Endodermal cell (in vitro differentiated cells): ENCODE measurements around the gene THSD4. TPM values are rescaled to one million over a fixed set of nuclear protein-coding genes. Genes with fewer than 3 reads are reported as not detected.

Source experiments
- DNase-seq: peaks from one replicate; pipeline ENCODE4 v3.0.0-alpha.2; 2017
- H3K27ac ChIP-seq: 2 replicates; pipeline ENCODE4 v1.5.1; 2013; ENCODE audit warnings: mild to moderate bottlenecking, low read depth, low read length, moderate library complexity
- H3K27me3 ChIP-seq: 2 replicates; pipeline ENCODE4 v1.6.1; 2013; ENCODE audit warnings: mild to moderate bottlenecking, low read length, moderate library complexity; ENCODE audit not compliant: insufficient read depth, control insufficient read depth, poor library complexity, severe bottlenecking
- H3K36me3 ChIP-seq: 2 replicates; pipeline ENCODE4 v1.7.0; 2013; ENCODE audit warnings: mild to moderate bottlenecking, low read length, moderate library complexity; ENCODE audit not compliant: control insufficient read depth, insufficient read depth
- H3K4me1 ChIP-seq: one replicate; pipeline ENCODE4 v1.7.0; 2013; ENCODE audit warnings: low read length; ENCODE audit not compliant: control insufficient read depth, insufficient read depth
- H3K4me3 ChIP-seq: 2 replicates; pipeline ENCODE4 v1.5.1; 2013; ENCODE audit warnings: mild to moderate bottlenecking, low read length, moderate library complexity
- H3K9ac ChIP-seq: 2 replicates; pipeline ENCODE4 v1.6.1; 2013; ENCODE audit warnings: mild to moderate bottlenecking, low read length, moderate library complexity; ENCODE audit not compliant: poor library complexity, severe bottlenecking; ENCODE audit errors: extremely low read depth
- H3K9me3 ChIP-seq: 2 replicates; pipeline ENCODE4 v1.6.1; 2013; ENCODE audit warnings: mild to moderate bottlenecking, low read length, moderate library complexity; ENCODE audit not compliant: control insufficient read depth
- H3K27ac Mint-ChIP-seq: 2 replicates; pipeline ENCODE4 v1.8.0; 2020; ENCODE audit warnings: mixed read lengths
- H3K27me3 Mint-ChIP-seq: 2 replicates; pipeline ENCODE4 v1.8.0; 2021; ENCODE audit warnings: mild to moderate bottlenecking, mixed read lengths; ENCODE audit not compliant: insufficient read depth
- H3K36me3 Mint-ChIP-seq: 2 replicates; pipeline ENCODE4 v1.8.0; 2020; ENCODE audit warnings: low read depth, mixed read lengths
- H3K4me1 Mint-ChIP-seq: 2 replicates; pipeline ENCODE4 v1.8.0; 2020; ENCODE audit warnings: mixed read lengths
- H3K4me3 Mint-ChIP-seq: 2 replicates; pipeline ENCODE4 v1.8.0; 2020; ENCODE audit warnings: mild to moderate bottlenecking, moderate library complexity, mixed read lengths
- H3K9me3 Mint-ChIP-seq: 2 replicates; pipeline ENCODE4 v1.8.0; 2020; ENCODE audit warnings: mild to moderate bottlenecking, mixed read lengths
- CTCF ChIP-seq: fragments of 200-600 bp; sonication (generic); conservative IDR thresholded peaks from 2 replicates; pipeline ENCODE4 v1.5.0; 2021; ENCODE audit warnings: antibody characterized with exemption, mild to moderate bottlenecking
- WGBS, 2 experiments: methylation state at CpG; one replicate each; pipeline versions ENCODE4 v1.1.5 to v1.1.7; 2013; ENCODE audit warnings: missing lambda C conversion rate in 2 of 2, mixed read lengths in 1 of 2; ENCODE audit not compliant: insufficient coverage in 1 of 2, insufficient read length in 1 of 2; 5-methylcytosine and 5-hydroxymethylcytosine counted together
- total RNA-seq, 2 donors: library from RNA; stranded (reverse); fragmentation: NEBNext Ultra II Directional in 1 of 2; extraction: Animal tissue kit (Norgen Biotek cat#: 25700) in 1 of 2; gene quantifications; 2 replicates in 1 of 2; 3 replicates in 1 of 2; pipeline ENCODE4 v1.2.1, GENCODE V29; 2021

THSD4 gene
- total RNA-seq, 2 donors from 2014 or later, result 4.6 to 5.4 TPM

- 92 to 94% methylated on average over 10 to 11 of the region's 11 CpGs for WGBS, 2 experiments
- Histone ChIP-seq H3K36me3 (no peaks in the 10 kb centered on the region), H3K4me1 (peaks cover 5% of the 10 kb centered on the region), H3K27ac (no peak overlapping the region), H3K9me3 (peaks cover 4% of the 10 kb centered on the region), H3K4me3 (no peak overlapping the region), H3K27me3 (no peaks in the 10 kb centered on the region), H3K9ac (no peak overlapping the region)
- TF ChIP-seq CTCF, result peak; percentile 21
- Mint-ChIP-seq H3K36me3 (no peaks in the 10 kb centered on the region), H3K9me3 (peaks cover 6% of the 10 kb centered on the region), H3K4me3 (no peak overlapping the region), H3K4me1 (peaks cover 38% of the 10 kb centered on the region), H3K27me3 (no peaks in the 10 kb centered on the region), H3K27ac (no peak overlapping the region)
- no peak for DNase-seq
These were observed 21.7 kb downstream of the THSD4 start for GRCh38 chr15:71136793-71137518.

- peaks cover 4% of the 10 kb centered on the region for H3K9me3 ChIP-seq
- Mint-ChIP-seq H3K27me3 (no peaks in the 10 kb centered on the region), H3K4me3 (no peak overlapping the region), H3K36me3 (no peaks in the 10 kb centered on the region), H3K27ac (no peak overlapping the region), H3K4me1 (peaks cover 33% of the 10 kb centered on the region), H3K9me3 (peaks cover 6% of the 10 kb centered on the region)
- DNase-seq, result no peak
- no peak overlapping the region for H3K27ac ChIP-seq
- peaks cover 5% of the 10 kb centered on the region for H3K4me1 ChIP-seq
- H3K27me3 ChIP-seq, result no peaks in the 10 kb centered on the region
- no peaks in the 10 kb centered on the region for H3K36me3 ChIP-seq
- 77% methylated on average over 2 of the region's 2 CpGs; no CpG with 5 or more reads in 1 of the 2 experiments for WGBS, 2 experiments
- H3K4me3 ChIP-seq, result no peak overlapping the region
- TF ChIP-seq CTCF, result no peak
- no peak overlapping the region for H3K9ac ChIP-seq
These were observed 23.2 kb downstream of the THSD4 start for GRCh38 chr15:71138473-71138872.

- Mint-ChIP-seq H3K4me1 (peaks cover 31% of the 10 kb centered on the region), H3K9me3 (peaks cover 6% of the 10 kb centered on the region), H3K27ac (no peak overlapping the region), H3K27me3 (peaks cover 4% of the 10 kb centered on the region), H3K36me3 (no peaks in the 10 kb centered on the region), H3K4me3 (no peak overlapping the region)
- H3K27ac ChIP-seq, result no peak overlapping the region
- peaks cover 8% of the 10 kb centered on the region for H3K4me1 ChIP-seq
- H3K36me3 ChIP-seq, result no peaks in the 10 kb centered on the region
- H3K9ac ChIP-seq, result no peak overlapping the region
- 95 to 100% methylated on average over 1 of the region's 1 CpG for WGBS, 2 experiments
- no peak for DNase-seq
- no peak overlapping the region for H3K4me3 ChIP-seq
- no peaks in the 10 kb centered on the region for H3K27me3 ChIP-seq
- peaks cover 4% of the 10 kb centered on the region for H3K9me3 ChIP-seq
- no peak for TF ChIP-seq CTCF
These were observed 24.0 kb downstream of the THSD4 start for GRCh38 chr15:71139241-71139640.
